ENCODE measurements around the gene TFG.
"Not testable (repeated sequence)": the region's sequence is repeated elsewhere in the genome, so short reads cannot be mapped to it uniquely, and the experiment has no call there.

Gene TFG

GRCh38 chr3:100708989-100709841, at the start of gene TFG:
TFG (plus strand) TSS chr3:100709494; CDS start chr3:100713686, 4,192 bp downstream.
- DNase-seq (ENCODE audit: low read depth), result peak; percentile 93

GRCh38 chr3:100661294-100661693, 48.0 kb upstream of the TFG start:
- DNase-seq (ENCODE audit: low read depth), result not testable (repeated sequence)

GRCh38 chr3:100662113-100662823, 47.0 kb upstream of the TFG start:
- DNase-seq (ENCODE audit: low read depth), result no peak

GRCh38 chr3:100665230-100665629, 44.1 kb upstream of the TFG start:
- DNase-seq (ENCODE audit: low read depth), result peak; percentile 8

- DNase-seq (ENCODE audit: low read depth), result not testable (repeated sequence)
Measured at GRCh38 chr3:100666699-100667098, 42.6 kb upstream of the TFG start.

- not testable (repeated sequence) for DNase-seq (ENCODE audit: low read depth)
Measured at GRCh38 chr3:100667316-100667715, 42.0 kb upstream of the TFG start.

GRCh38 chr3:100670995-100671394, 38.3 kb upstream of the TFG start:
- DNase-seq (ENCODE audit: low read depth), result not testable (repeated sequence)

- no peak for DNase-seq (ENCODE audit: low read depth)
Measured at GRCh38 chr3:100681496-100681895, 27.8 kb upstream of the TFG start.

- DNase-seq (ENCODE audit: low read depth), result no peak
Measured at GRCh38 chr3:100682056-100682853, 27.0 kb upstream of the TFG start.

- no peak for DNase-seq (ENCODE audit: low read depth)
Measured at GRCh38 chr3:100682854-100683760, 26.2 kb upstream of the TFG start.

GRCh38 chr3:100693225-100693624, 16.1 kb upstream of the TFG start:
- no peak for DNase-seq (ENCODE audit: low read depth)

- no peak for DNase-seq (ENCODE audit: low read depth)
Measured at GRCh38 chr3:100695696-100696095, 13.6 kb upstream of the TFG start.

GRCh38 chr3:100696161-100696560, 13.1 kb upstream of the TFG start:
- DNase-seq (ENCODE audit: low read depth), result no peak

GRCh38 chr3:100697172-100697571, 12.1 kb upstream of the TFG start:
- DNase-seq (ENCODE audit: low read depth), result no peak

GRCh38 chr3:100697723-100698285, 11.5 kb upstream of the TFG start:
- DNase-seq (ENCODE audit: low read depth), result no peak

- DNase-seq (ENCODE audit: low read depth), result no peak
Measured at GRCh38 chr3:100698736-100699135, 10.6 kb upstream of the TFG start.

- DNase-seq (ENCODE audit: low read depth), result no peak
Measured at GRCh38 chr3:100700708-100701107, 8.6 kb upstream of the TFG start.

- DNase-seq (ENCODE audit: low read depth), result no peak
Measured at GRCh38 chr3:100702082-100702979, 7.0 kb upstream of the TFG start.

GRCh38 chr3:100702980-100703345, 6.3 kb upstream of the TFG start:
- DNase-seq (ENCODE audit: low read depth), result no peak

- no peak for DNase-seq (ENCODE audit: low read depth)
Measured at GRCh38 chr3:100703865-100704264, 5.4 kb upstream of the TFG start.
